ENCODE measurements around the gene LUZP2.

DNA sequence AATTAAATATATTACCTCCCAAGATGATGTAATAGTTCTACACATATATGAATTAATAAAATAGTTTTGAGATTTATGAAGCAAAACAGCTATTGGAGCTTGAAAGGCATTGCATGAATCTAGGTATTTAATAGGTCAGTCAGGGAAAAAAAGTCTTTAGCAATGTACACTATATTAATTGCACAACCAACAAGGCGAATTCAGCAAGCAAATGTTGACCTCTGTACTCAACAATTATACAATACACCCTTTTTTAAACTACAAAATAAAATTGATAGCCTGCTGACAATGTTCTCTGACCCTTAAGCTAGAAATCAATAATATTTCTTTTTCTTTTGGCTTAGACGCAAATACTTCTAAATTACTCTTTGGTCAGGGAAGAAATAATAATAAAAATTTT, 345.5 kb downstream of the LUZP2 start:
- TF ChIP-seq, protein P1, sequence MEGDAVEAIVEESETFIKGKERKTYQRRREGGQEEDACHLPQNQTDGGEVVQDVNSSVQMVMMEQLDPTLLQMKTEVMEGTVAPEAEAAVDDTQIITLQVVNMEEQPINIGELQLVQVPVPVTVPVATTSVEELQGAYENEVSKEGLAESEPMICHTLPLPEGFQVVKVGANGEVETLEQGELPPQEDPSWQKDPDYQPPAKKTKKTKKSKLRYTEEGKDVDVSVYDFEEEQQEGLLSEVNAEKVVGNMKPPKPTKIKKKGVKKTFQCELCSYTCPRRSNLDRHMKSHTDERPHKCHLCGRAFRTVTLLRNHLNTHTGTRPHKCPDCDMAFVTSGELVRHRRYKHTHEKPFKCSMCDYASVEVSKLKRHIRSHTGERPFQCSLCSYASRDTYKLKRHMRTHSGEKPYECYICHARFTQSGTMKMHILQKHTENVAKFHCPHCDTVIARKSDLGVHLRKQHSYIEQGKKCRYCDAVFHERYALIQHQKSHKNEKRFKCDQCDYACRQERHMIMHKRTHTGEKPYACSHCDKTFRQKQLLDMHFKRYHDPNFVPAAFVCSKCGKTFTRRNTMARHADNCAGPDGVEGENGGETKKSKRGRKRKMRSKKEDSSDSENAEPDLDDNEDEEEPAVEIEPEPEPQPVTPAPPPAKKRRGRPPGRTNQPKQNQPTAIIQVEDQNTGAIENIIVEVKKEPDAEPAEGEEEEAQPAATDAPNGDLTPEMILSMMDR (IDR thresholded peaks at IDR 0.05) = no peak
- no peak for TF ChIP-seq ZFX (IDR thresholded peaks at IDR 0.05; ENCODE audit: borderline replicate concordance)

Data from 22Rv1 (cell line).